IPS-15b (cell line): ENCODE data around the gene ASPSCR1.

Experiments used
- H3K27me3 ChIP-seq: one replicate; pipeline ENCODE4 v1.6.1; 2013; ENCODE audit warnings: low read length; ENCODE audit not compliant: control insufficient read depth, insufficient read depth
- H3K36me3 ChIP-seq: one replicate; pipeline ENCODE4 v1.6.1; 2013; ENCODE audit warnings: low read length; ENCODE audit not compliant: control insufficient read depth, insufficient read depth
- H3K4me1 ChIP-seq: one replicate; pipeline ENCODE4 v1.6.1; 2013; ENCODE audit warnings: mild to moderate bottlenecking, low read length; ENCODE audit not compliant: control insufficient read depth, insufficient read depth
- H3K4me3 ChIP-seq: one replicate; pipeline ENCODE4 v1.5.1; 2013; ENCODE audit warnings: low read depth, low read length
- H3K9ac ChIP-seq: one replicate; pipeline ENCODE4 v1.6.1; 2013; ENCODE audit warnings: low read depth, mild to moderate bottlenecking, low read length
- H3K9me3 ChIP-seq: one replicate; pipeline ENCODE4 v1.6.1; 2013; ENCODE audit warnings: mild to moderate bottlenecking, low read length; ENCODE audit not compliant: control insufficient read depth, insufficient read depth

Gene ASPSCR1

DNA sequence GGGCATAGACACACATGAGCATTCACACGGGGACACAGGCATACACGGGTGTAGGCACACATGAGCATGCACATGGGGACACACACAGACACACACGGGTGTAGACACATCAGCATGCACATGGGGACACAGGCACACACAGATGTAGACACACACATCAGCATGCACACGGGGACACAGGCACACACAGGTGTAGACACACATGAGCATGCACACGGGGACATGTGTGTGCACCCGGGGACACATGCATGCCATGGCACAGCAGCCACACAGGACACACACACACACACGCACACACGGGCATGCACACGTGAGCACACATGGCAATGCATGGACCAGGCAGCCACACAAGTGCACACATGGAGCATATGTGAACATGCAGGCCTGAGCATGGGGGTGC is 65.2 kb downstream of the ASPSCR1 start:
- peaks cover 8% of the 10 kb centered on the region for H3K36me3 ChIP-seq
- no peak overlapping the region for H3K4me3 ChIP-seq
- no peaks in the 10 kb centered on the region for H3K4me1 ChIP-seq
- no peak overlapping the region for H3K9ac ChIP-seq
- H3K27me3 ChIP-seq: peaks cover 2% of the 10 kb centered on the region
- no peaks in the 10 kb centered on the region for H3K9me3 ChIP-seq

DNA sequence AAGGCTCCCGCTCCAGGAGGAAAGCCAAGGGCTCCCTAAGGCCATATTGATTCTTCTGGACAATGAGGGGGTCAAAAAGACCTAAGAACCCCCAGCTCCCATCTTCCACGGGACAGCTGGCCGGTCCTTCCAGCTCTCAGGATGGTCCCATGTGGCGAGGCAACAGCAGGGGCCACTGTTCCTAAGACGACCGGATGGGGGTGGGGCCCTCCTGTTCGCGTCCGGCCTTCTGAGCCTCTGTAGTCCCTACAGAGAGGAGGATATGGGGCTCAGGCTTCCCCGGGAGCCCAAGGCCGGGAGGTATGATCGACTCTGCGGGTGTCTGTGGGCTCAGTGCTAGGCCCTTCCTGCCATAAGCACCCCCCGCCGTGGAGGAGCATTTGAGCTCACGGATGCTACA is 66.1 kb downstream of the ASPSCR1 start:
- Histone ChIP-seq H3K4me1 (no peaks in the 10 kb centered on the region), H3K4me3 (no peak overlapping the region), H3K27me3 (peaks cover 2% of the 10 kb centered on the region), H3K36me3 (peaks cover 13% of the 10 kb centered on the region), H3K9ac (no peak overlapping the region), H3K9me3 (no peaks in the 10 kb centered on the region)

DNA sequence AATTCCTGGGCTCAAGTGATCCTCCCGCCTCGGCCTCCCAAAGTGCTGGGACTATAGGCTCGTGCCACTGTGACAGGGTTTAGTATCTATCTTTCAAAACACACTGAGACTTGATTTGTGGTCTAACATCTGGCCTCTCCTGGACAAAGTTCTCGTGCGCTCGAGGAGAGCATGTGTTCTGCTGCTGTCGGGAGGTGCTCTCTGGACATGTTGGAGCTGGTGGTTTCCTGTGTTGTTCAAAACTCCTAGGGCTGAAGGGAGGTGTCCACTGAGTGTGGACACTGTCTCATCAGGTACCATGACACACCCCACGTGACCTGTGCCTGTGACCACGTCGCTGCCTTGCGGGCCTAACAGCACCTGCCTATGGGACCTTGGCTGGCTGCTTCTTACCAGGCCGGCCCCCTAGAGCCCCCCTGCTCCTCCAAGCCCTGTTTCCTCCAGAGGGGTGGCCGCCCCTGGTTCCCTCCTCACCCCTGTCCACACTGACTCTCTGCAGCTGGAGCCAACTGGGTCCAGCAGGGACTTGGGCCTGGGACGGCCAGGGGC is 68.6 kb downstream of the ASPSCR1 start:
- H3K4me1 ChIP-seq: no peaks in the 10 kb centered on the region
- peaks cover 27% of the 10 kb centered on the region for H3K36me3 ChIP-seq
- H3K9ac ChIP-seq: no peak overlapping the region
- no peak overlapping the region for H3K4me3 ChIP-seq
- no peaks in the 10 kb centered on the region for H3K9me3 ChIP-seq
- H3K27me3 ChIP-seq: no peaks in the 10 kb centered on the region

DNA sequence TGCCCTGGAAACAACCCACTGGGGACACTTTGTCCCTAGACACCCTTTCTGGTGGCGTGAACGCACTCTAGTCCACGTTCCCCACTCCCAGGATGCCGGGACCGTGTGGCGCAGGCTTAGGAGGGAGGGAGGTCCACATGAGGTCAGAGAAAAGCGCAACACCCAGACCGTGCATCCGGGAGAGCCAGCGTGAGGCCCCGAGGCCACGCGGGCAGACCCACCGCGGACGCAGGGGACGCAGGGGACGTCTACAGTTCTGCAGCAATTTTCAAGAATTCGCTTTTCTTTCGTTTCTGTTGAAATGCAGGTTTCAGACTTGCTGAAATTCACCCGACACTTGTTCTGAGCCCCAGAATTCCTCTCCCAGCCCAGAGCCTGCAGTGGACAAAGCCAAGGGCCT is 69.5 kb downstream of the ASPSCR1 start:
- H3K36me3 ChIP-seq: peaks cover 27% of the 10 kb centered on the region
- H3K9ac ChIP-seq: no peak overlapping the region
- H3K4me1 ChIP-seq: no peaks in the 10 kb centered on the region
- no peak overlapping the region for H3K4me3 ChIP-seq
- no peaks in the 10 kb centered on the region for H3K27me3 ChIP-seq
- no peaks in the 10 kb centered on the region for H3K9me3 ChIP-seq

- Histone ChIP-seq H3K9ac (no peak overlapping the region), H3K9me3 (no peaks in the 10 kb centered on the region), H3K4me3 (no peak overlapping the region), H3K4me1 (no peaks in the 10 kb centered on the region), H3K27me3 (no peaks in the 10 kb centered on the region), H3K36me3 (peaks cover 27% of the 10 kb centered on the region)
Measured at GRCh38 chr17:82047379-82047778, 70.0 kb downstream of the ASPSCR1 start.

DNA sequence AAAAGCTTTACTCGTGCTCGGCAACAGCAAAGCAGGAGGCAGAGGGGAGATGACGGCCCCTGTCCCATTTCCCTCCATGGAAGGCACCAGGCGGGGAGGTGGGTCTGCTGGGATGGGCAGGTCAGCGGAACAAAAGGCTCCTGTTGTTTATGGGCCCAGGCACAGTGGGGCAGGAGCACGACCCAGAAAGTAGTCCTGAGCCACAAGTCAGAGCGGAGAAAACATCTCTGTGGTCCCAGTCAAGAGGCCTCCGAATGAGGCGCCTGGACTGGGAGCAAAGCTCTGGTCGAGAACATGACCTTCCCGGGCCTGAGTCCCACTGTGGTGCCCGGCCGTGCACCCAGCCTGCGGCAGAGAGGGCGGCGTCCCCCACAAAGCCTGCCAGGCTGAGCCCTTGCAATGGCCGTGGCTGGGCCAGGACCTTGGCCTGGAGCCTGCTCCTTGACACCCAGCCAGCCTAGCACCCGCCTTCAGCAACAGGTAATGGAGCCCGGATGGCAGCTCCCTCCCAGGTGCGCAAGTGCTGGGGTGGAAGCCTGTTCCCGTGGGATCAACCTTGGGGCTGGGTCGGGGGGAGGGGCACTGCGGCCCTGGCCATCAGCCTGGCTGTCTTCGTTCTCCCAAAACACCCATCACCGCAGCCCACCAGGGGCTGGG is 70.6 kb downstream of the ASPSCR1 start:
- H3K4me1 ChIP-seq: no peaks in the 10 kb centered on the region
- peaks cover 27% of the 10 kb centered on the region for H3K36me3 ChIP-seq
- H3K27me3 ChIP-seq: no peaks in the 10 kb centered on the region
- no peak overlapping the region for H3K9ac ChIP-seq
- H3K4me3 ChIP-seq: no peak overlapping the region
- no peaks in the 10 kb centered on the region for H3K9me3 ChIP-seq

- H3K9ac ChIP-seq: no peak overlapping the region
- H3K4me1 ChIP-seq: no peaks in the 10 kb centered on the region
- no peak overlapping the region for H3K4me3 ChIP-seq
- H3K9me3 ChIP-seq: no peaks in the 10 kb centered on the region
- no peaks in the 10 kb centered on the region for H3K27me3 ChIP-seq
- peaks cover 32% of the 10 kb centered on the region for H3K36me3 ChIP-seq
Measured at GRCh38 chr17:82048571-82048971, 71.1 kb downstream of the ASPSCR1 start.

DNA sequence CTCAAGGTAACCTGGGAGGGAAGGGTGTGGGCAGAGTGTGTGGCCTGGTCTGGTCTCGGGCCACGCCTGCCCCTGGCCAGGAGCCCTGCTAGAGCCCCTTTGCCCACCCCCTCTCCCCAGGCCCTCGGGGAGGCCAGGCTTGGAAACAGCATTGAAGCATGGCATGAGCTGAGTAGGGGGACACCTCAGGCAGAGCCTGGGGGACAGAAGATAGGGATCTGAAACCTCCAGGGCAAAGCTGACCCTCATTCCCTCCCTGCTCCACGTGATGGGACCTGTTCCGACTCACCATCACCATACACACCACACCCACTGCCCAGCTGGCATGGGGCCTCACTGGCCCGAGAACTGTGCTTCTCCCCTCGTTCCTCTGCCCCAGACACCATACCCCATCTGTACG is 71.7 kb downstream of the ASPSCR1 start:
- H3K9me3 ChIP-seq: no peaks in the 10 kb centered on the region
- no peak overlapping the region for H3K9ac ChIP-seq
- peaks cover 37% of the 10 kb centered on the region for H3K36me3 ChIP-seq
- H3K4me1 ChIP-seq: no peaks in the 10 kb centered on the region
- H3K27me3 ChIP-seq: no peaks in the 10 kb centered on the region
- H3K4me3 ChIP-seq: no peak overlapping the region

DNA sequence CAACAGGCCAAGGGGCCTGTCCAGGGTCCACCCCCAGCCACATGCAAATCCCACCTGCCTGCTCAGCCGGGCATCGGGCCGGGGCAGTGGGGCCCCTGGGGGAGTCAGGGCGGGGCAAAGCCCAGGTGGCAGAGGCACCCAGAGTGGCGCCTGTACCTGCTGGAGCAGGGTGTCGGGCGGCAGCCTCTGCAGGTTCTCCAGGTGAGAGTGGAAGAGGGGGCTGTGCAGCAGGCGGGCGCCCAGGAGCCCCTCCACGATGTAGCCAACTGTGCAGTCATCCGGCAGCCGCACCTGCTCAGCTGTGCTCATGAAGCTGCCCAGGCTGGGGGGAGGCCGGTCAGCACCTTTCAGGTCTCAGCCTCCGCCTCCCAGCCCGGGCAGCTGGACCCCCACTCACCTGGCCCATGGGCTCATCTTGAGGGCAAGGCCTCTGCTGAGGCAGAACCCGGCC is 72.1 kb downstream of the ASPSCR1 start:
- no peaks in the 10 kb centered on the region for H3K27me3 ChIP-seq
- no peaks in the 10 kb centered on the region for H3K4me1 ChIP-seq
- no peaks in the 10 kb centered on the region for H3K9me3 ChIP-seq
- no peak overlapping the region for H3K9ac ChIP-seq
- no peak overlapping the region for H3K4me3 ChIP-seq
- H3K36me3 ChIP-seq: peaks cover 41% of the 10 kb centered on the region

GRCh38 chr17:82050152-82050760 is 72.8 kb downstream of the ASPSCR1 start:
- Histone ChIP-seq H3K36me3 (peaks cover 49% of the 10 kb centered on the region), H3K9me3 (no peaks in the 10 kb centered on the region), H3K27me3 (no peaks in the 10 kb centered on the region), H3K4me1 (no peaks in the 10 kb centered on the region), H3K4me3 (peak overlapping the region; percentile 36), H3K9ac (no peak overlapping the region)

GRCh38 chr17:82050761-82051641 is 73.6 kb downstream of the ASPSCR1 start:
- no peak overlapping the region for H3K9ac ChIP-seq
- H3K4me1 ChIP-seq: no peaks in the 10 kb centered on the region
- no peaks in the 10 kb centered on the region for H3K9me3 ChIP-seq
- H3K36me3 ChIP-seq: peaks cover 54% of the 10 kb centered on the region
- no peaks in the 10 kb centered on the region for H3K27me3 ChIP-seq
- peak overlapping the region; percentile 79 for H3K4me3 ChIP-seq
